KOPT-K1 (cell line): ENCODE measurements around the gene OTULIN.

Experiments
- H3K27ac ChIP-seq: fragments of 200-600 bp; sonication (generic); 2 replicates; pipeline ENCODE4 v1.5.1; 2016; ENCODE audit warnings: antibody characterized with exemption, mild to moderate bottlenecking, low read depth, low read length; ENCODE audit not compliant: poor library complexity, severe bottlenecking
- H3K36me3 ChIP-seq: fragments of 200-600 bp; sonication (generic); 2 replicates; pipeline ENCODE4 v1.5.1; 2017; ENCODE audit warnings: antibody characterized with exemption, mild to moderate bottlenecking, low read length, moderate library complexity; ENCODE audit not compliant: insufficient read depth
- H3K9me3 ChIP-seq: fragments of 200-600 bp; sonication (generic); 2 replicates; pipeline ENCODE4 v1.5.1; 2017; ENCODE audit warnings: antibody characterized with exemption, low read length, mild to moderate bottlenecking; ENCODE audit not compliant: insufficient read depth, poor library complexity, severe bottlenecking

OTULIN gene

GRCh38 chr5:14730466-14730865 lies 65.9 kb downstream of the OTULIN start:
- Histone ChIP-seq H3K36me3 (no peaks in the 10 kb centered on the region), H3K9me3 (no peaks in the 10 kb centered on the region), H3K27ac (no peak overlapping the region)

GRCh38 chr5:14730881-14731280 lies 66.4 kb downstream of the OTULIN start:
- Histone ChIP-seq H3K27ac (no peak overlapping the region), H3K36me3 (no peaks in the 10 kb centered on the region), H3K9me3 (no peaks in the 10 kb centered on the region)

GRCh38 chr5:14732991-14733390 lies 68.5 kb downstream of the OTULIN start:
- H3K36me3 ChIP-seq, result no peaks in the 10 kb centered on the region
- H3K27ac ChIP-seq, result no peak overlapping the region
- no peaks in the 10 kb centered on the region for H3K9me3 ChIP-seq

- Histone ChIP-seq H3K36me3 (no peaks in the 10 kb centered on the region), H3K9me3 (no peaks in the 10 kb centered on the region), H3K27ac (no peak overlapping the region)
Measured at GRCh38 chr5:14733661-14734060, 69.1 kb downstream of the OTULIN start.

GRCh38 chr5:14734396-14734795 lies 69.9 kb downstream of the OTULIN start:
- Histone ChIP-seq H3K27ac (peak overlapping the region; percentile 30), H3K36me3 (no peaks in the 10 kb centered on the region), H3K9me3 (no peaks in the 10 kb centered on the region)

- Histone ChIP-seq H3K36me3 (no peaks in the 10 kb centered on the region), H3K27ac (no peak overlapping the region), H3K9me3 (no peaks in the 10 kb centered on the region)
Measured at GRCh38 chr5:14735944-14736343, 71.4 kb downstream of the OTULIN start.

- Histone ChIP-seq H3K27ac (peak overlapping the region; percentile 45), H3K36me3 (no peaks in the 10 kb centered on the region), H3K9me3 (no peaks in the 10 kb centered on the region)
Measured at GRCh38 chr5:14737291-14737690, 72.8 kb downstream of the OTULIN start.

- H3K36me3 ChIP-seq, result no peaks in the 10 kb centered on the region
- H3K9me3 ChIP-seq, result no peaks in the 10 kb centered on the region
- peak overlapping the region; percentile 45 for H3K27ac ChIP-seq
Measured at GRCh38 chr5:14738050-14738449, 73.5 kb downstream of the OTULIN start.

- no peaks in the 10 kb centered on the region for H3K36me3 ChIP-seq
- H3K27ac ChIP-seq, result no peak overlapping the region
- no peaks in the 10 kb centered on the region for H3K9me3 ChIP-seq
Measured at GRCh38 chr5:14739538-14739937, 75.0 kb downstream of the OTULIN start.

- H3K36me3 ChIP-seq, result no peaks in the 10 kb centered on the region
- H3K27ac ChIP-seq, result peak overlapping the region; percentile 80
Measured at GRCh38 chr5:14739981-14740380, 75.5 kb downstream of the OTULIN start.

GRCh38 chr5:14741131-14741530 lies 76.6 kb downstream of the OTULIN start:
- Histone ChIP-seq H3K27ac (peak overlapping the region; percentile 80), H3K36me3 (no peaks in the 10 kb centered on the region)

More at GRCh38 chr5:14739981-14740380, 75.5 kb downstream of the OTULIN start:
- H3K9me3 ChIP-seq, result no peaks in the 10 kb centered on the region

GRCh38 chr5:14741801-14742440 lies 77.4 kb downstream of the OTULIN start:
- peak overlapping the region; percentile 80 for H3K27ac ChIP-seq
- no peaks in the 10 kb centered on the region for H3K9me3 ChIP-seq
- H3K36me3 ChIP-seq, result no peaks in the 10 kb centered on the region

More at GRCh38 chr5:14741131-14741530, 76.6 kb downstream of the OTULIN start:
- H3K9me3 ChIP-seq, result no peaks in the 10 kb centered on the region

- Histone ChIP-seq H3K36me3 (no peaks in the 10 kb centered on the region), H3K9me3 (no peaks in the 10 kb centered on the region), H3K27ac (peak overlapping the region; percentile 80)
Measured at GRCh38 chr5:14742498-14742897, 78.0 kb downstream of the OTULIN start.

GRCh38 chr5:14743601-14744295 lies 79.2 kb downstream of the OTULIN start:
- Histone ChIP-seq H3K27ac (peak overlapping the region; percentile 80), H3K9me3 (no peaks in the 10 kb centered on the region), H3K36me3 (no peaks in the 10 kb centered on the region)

- Histone ChIP-seq H3K9me3 (no peaks in the 10 kb centered on the region), H3K36me3 (0 out of 2 replicates have a peak, but pooled peaks cover 3% of the 10 kb centered on the region), H3K27ac (peak overlapping the region; percentile 47)
Measured at GRCh38 chr5:14744296-14745187, 80.0 kb downstream of the OTULIN start.
